Fibroblast of the aortic adventitia (primary cell): ENCODE measurements around the gene MYO5B. TPM values are rescaled to one million over a fixed set of nuclear protein-coding genes. Genes with fewer than 3 reads are reported as not detected.

Experiments
- DNase-seq: peaks from one replicate; pipeline ENCODE4 v3.0.0-alpha.2; 2010; ENCODE audit warnings: low read depth
- H3K4me3 ChIP-seq: 2 replicates; pipeline ENCODE4 v1.5.1; 2011; ENCODE audit warnings: low read depth, mild to moderate bottlenecking, control low read depth, low read length, moderate library complexity
- total RNA-seq: library from RNA; depleted of rRNA; stranded (reverse); fragments of >200 nt; gene quantifications from 2 replicates; pipeline ENCODE4 v1.2.3, GENCODE V29; 2012; ENCODE audit warnings: low replicate concordance
- TF ChIP-seq, protein P1 (sequence below): IDR thresholded peaks from 2 replicates; pipeline ENCODE4 v1.5.1; 2011; ENCODE audit warnings: mild to moderate bottlenecking, low read length, control low read depth, inconsistent platforms; ENCODE audit not compliant: insufficient read depth

Gene MYO5B
- total RNA-seq, 1 donor = 0.09 TPM

GRCh38 chr18:50006470-50007046 is 188.4 kb downstream of the MYO5B start:
- TF ChIP-seq, protein P1, sequence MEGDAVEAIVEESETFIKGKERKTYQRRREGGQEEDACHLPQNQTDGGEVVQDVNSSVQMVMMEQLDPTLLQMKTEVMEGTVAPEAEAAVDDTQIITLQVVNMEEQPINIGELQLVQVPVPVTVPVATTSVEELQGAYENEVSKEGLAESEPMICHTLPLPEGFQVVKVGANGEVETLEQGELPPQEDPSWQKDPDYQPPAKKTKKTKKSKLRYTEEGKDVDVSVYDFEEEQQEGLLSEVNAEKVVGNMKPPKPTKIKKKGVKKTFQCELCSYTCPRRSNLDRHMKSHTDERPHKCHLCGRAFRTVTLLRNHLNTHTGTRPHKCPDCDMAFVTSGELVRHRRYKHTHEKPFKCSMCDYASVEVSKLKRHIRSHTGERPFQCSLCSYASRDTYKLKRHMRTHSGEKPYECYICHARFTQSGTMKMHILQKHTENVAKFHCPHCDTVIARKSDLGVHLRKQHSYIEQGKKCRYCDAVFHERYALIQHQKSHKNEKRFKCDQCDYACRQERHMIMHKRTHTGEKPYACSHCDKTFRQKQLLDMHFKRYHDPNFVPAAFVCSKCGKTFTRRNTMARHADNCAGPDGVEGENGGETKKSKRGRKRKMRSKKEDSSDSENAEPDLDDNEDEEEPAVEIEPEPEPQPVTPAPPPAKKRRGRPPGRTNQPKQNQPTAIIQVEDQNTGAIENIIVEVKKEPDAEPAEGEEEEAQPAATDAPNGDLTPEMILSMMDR = no peak
- H3K4me3 ChIP-seq = no peak overlapping the region
- DNase-seq = no peak

GRCh38 chr18:50004013-50004412 is 190.9 kb downstream of the MYO5B start:
- TF ChIP-seq, protein P1 = no peak

GRCh38 chr18:50002781-50003180 is 192.2 kb downstream of the MYO5B start:
- TF ChIP-seq, protein P1 = no peak
- H3K4me3 ChIP-seq = no peak overlapping the region
- DNase-seq = no peak

More at GRCh38 chr18:50004013-50004412, 190.9 kb downstream of the MYO5B start:
- no peak overlapping the region for H3K4me3 ChIP-seq
- DNase-seq = no peak

DNA sequence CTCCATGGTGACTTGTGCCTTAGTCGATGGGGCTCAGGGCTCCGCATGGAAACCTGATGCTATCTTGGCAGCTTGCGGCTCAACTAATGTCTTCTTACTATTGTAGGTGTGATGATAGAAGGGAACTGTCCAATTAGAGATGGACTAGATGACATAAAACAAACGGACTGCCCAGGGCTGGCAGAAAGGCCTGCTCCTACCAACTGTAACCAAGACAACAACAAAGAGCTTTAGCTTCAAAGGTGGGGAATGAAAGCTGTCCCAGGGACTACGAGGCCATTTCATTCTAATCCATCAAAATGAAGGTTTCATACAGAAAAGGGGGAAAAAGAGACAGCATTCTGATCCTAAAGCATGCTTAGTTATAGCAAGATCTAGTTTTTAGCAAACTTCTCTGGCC is 194.7 kb downstream of the MYO5B start:
- TF ChIP-seq, protein P1 = no peak
- DNase-seq = no peak
- H3K4me3 ChIP-seq = no peak overlapping the region

GRCh38 chr18:49999128-49999527 is 195.8 kb downstream of the MYO5B start:
- DNase-seq = no peak
- no peak overlapping the region for H3K4me3 ChIP-seq
- TF ChIP-seq, protein P1 = no peak

GRCh38 chr18:49997558-49997957 is 197.4 kb downstream of the MYO5B start:
- DNase-seq = no peak
- TF ChIP-seq, protein P1 = no peak
- no peak overlapping the region for H3K4me3 ChIP-seq

DNA sequence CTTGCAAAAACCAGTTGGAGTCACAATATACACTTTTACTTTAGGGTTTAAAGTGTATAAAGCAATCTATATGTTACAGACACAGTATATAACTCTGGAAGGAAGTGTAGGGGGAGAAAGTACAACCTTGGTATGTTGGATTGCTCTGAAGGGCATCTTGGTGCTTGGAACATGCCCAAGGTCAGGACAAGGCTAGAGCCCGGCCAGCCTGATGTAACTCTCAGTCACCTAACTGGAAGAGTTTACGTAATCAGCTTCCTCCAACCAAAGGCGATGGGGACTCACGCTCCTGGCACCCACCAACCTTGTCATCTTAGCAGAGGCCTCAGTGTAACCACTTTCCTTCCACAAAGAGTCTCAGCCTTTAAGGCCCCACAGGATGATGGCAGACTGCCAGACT is 200.5 kb downstream of the MYO5B start:
- no peak for DNase-seq
- TF ChIP-seq, protein P1 = no peak
- no peak overlapping the region for H3K4me3 ChIP-seq
